Thyroid gland (tissue), 4 donors: ENCODE data around the gene IQCF6.

Experiments
- CTCF ChIP-seq, 6 experiments: fragments of 200-600 bp in 3 of 6; fragments of 450-650 bp in 3 of 6; sonication (generic) in 3 of 6; IDR thresholded peaks; one replicate each; pipeline ENCODE4 v1.5.1; 2016 to 2019; ENCODE audit warnings: antibody characterized with exemption in 6 of 6, mild to moderate bottlenecking in 2 of 6, inconsistent platforms in 1 of 6, moderate library complexity in 1 of 6
- POLR2A ChIP-seq, 2 donors: fragments of 450-650 bp; IDR thresholded peaks; one replicate each; pipeline ENCODE4 v1.6.1; 2017; ENCODE audit warnings: antibody characterized with exemption in 2 of 2, mild to moderate bottlenecking in 2 of 2, moderate library complexity in 1 of 2

- no peak for TF ChIP-seq CTCF (IDR thresholded peaks at IDR 0.05)
- TF ChIP-seq POLR2A (IDR thresholded peaks at IDR 0.05), result no peak
These were observed 13.2 kb upstream of the IQCF6 start for GRCh38 chr3:51792206-51792605.
